NB4 (cell line): Measurements from ENCODE around the gene ALG2.

ENCODE experiments used
- POLR2A ChIP-seq: IDR thresholded peaks from 2 replicates; pipeline ENCODE4 v1.6.1; 2011; ENCODE audit warnings: mild to moderate bottlenecking; ENCODE audit not compliant: insufficient read length; ENCODE audit errors: extremely low read depth
- TF ChIP-seq, protein P1 (sequence below): IDR thresholded peaks from one replicate; pipeline ENCODE4 v1.5.1; 2012; ENCODE audit warnings: low read depth, low read length

DNA sequence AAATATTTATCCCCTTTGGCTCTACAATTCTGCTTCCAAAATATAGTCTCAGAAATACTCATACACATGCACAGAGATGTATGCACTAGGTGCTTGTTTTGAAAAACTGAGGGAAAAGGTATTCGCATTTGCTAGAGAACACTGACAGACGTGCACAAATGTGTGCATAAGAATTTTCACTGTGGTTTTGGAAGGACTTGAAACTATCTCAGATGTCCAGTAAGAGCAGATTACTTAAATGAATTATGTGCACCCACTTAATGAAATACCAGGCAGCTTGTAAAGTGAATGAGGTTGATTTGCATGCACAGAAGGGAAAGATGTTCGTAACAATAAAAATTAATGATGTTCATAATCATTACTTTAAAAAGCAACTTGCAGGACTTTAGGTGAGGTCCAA is 48.7 kb upstream of the ALG2 start:
- TF ChIP-seq POLR2A, result no peak
- TF ChIP-seq, protein P1, sequence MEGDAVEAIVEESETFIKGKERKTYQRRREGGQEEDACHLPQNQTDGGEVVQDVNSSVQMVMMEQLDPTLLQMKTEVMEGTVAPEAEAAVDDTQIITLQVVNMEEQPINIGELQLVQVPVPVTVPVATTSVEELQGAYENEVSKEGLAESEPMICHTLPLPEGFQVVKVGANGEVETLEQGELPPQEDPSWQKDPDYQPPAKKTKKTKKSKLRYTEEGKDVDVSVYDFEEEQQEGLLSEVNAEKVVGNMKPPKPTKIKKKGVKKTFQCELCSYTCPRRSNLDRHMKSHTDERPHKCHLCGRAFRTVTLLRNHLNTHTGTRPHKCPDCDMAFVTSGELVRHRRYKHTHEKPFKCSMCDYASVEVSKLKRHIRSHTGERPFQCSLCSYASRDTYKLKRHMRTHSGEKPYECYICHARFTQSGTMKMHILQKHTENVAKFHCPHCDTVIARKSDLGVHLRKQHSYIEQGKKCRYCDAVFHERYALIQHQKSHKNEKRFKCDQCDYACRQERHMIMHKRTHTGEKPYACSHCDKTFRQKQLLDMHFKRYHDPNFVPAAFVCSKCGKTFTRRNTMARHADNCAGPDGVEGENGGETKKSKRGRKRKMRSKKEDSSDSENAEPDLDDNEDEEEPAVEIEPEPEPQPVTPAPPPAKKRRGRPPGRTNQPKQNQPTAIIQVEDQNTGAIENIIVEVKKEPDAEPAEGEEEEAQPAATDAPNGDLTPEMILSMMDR, result no peak
